CD4-positive, alpha-beta memory T cell (primary cell): ENCODE data around the gene TTC16. TPM values are rescaled to one million over a fixed set of nuclear protein-coding genes. Genes with fewer than 3 reads are reported as not detected.
A peak's percentile ranks its signal among the peaks of the same experiment; 100 is the strongest.

ENCODE experiments used
- CTCF ChIA-PET: fragments of 350-600 bp; sonication (Branson Sonifier 250); formaldehyde crosslinking; loops from one replicate; lab custom pipeline; 2021; ENCODE audit warnings: inconsistent platforms; ENCODE audit not compliant: partially characterized antibody; lab: Charles Lee
- POLR2A ChIA-PET: fragments of 350-600 bp; sonication (Branson Sonifier 250); formaldehyde crosslinking; loops from one replicate; lab custom pipeline; 2021; ENCODE audit not compliant: partially characterized antibody; lab: Charles Lee
- DNase-seq, 5 donors: peaks; one replicate each; pipeline versions ENCODE4 v3.0.0 to v3.0.0-alpha.2; 2020 to 2022; ENCODE audit warnings: mixed read lengths in 1 of 5
- H3K27ac ChIP-seq: one replicate; pipeline ENCODE4 v1.7.0; 2013; ENCODE audit warnings: low read depth, low read length
- H3K27me3 ChIP-seq: 2 replicates; pipeline ENCODE4 v1.7.0; 2013; ENCODE audit warnings: mild to moderate bottlenecking, low read length, moderate library complexity; ENCODE audit not compliant: insufficient read depth
- H3K36me3 ChIP-seq: 2 replicates; pipeline ENCODE4 v1.7.0; 2013; ENCODE audit warnings: mild to moderate bottlenecking, low read length, moderate library complexity; ENCODE audit not compliant: insufficient read depth
- H3K4me1 ChIP-seq: 2 replicates; pipeline ENCODE4 v1.7.0; 2013; ENCODE audit warnings: mild to moderate bottlenecking, low read length, moderate library complexity; ENCODE audit not compliant: insufficient read depth
- H3K4me3 ChIP-seq, 2 donors: one replicate each; pipeline ENCODE4 v1.7.0; 2013; ENCODE audit warnings: low read length in 2 of 2, mild to moderate bottlenecking in 1 of 2
- H3K9me3 ChIP-seq, 2 donors: one replicate each; pipeline ENCODE4 v1.7.0; 2013; ENCODE audit warnings: low read length in 2 of 2, control low read depth in 1 of 2; ENCODE audit not compliant: control insufficient read depth in 1 of 2
- H3K27ac Mint-ChIP-seq, 7 donors: one replicate each; pipeline ENCODE4 v1.8.0; 2020 to 2021; ENCODE audit warnings: mixed read lengths in 7 of 7, mild to moderate bottlenecking in 6 of 7, inconsistent platforms in 3 of 7, moderate library complexity in 3 of 7
- H3K27me3 Mint-ChIP-seq, 2 donors: one replicate each; pipeline ENCODE4 v1.8.0; 2020 to 2021; ENCODE audit warnings: mixed read lengths in 2 of 2
- H3K36me3 Mint-ChIP-seq, 2 donors: one replicate each; pipeline ENCODE4 v1.8.0; 2020 to 2021; ENCODE audit warnings: mixed read lengths in 2 of 2, inconsistent platforms in 1 of 2, mild to moderate bottlenecking in 1 of 2
- H3K4me1 Mint-ChIP-seq, 4 donors: one replicate each; pipeline ENCODE4 v1.8.0; 2020 to 2021; ENCODE audit warnings: mixed read lengths in 4 of 4, mild to moderate bottlenecking in 1 of 4
- H3K4me3 Mint-ChIP-seq, 8 donors: one replicate each; pipeline ENCODE4 v1.8.0; 2020 to 2021; ENCODE audit warnings: mixed read lengths in 8 of 8, mild to moderate bottlenecking in 7 of 8, moderate library complexity in 6 of 8, inconsistent platforms in 3 of 8
- H3K9me3 Mint-ChIP-seq, 8 donors: one replicate each; pipeline ENCODE4 v1.8.0; 2020 to 2021; ENCODE audit warnings: mixed read lengths in 8 of 8, mild to moderate bottlenecking in 5 of 8, inconsistent platforms in 3 of 8, moderate library complexity in 1 of 8
- intact Hi-C: fragments of 100-400 bp; cut with micrococcal nuclease; formaldehyde crosslinking; loops from one replicate; pipeline ENCODE4 v1.15.1; 2023
- polyA plus RNA-seq, 2 donors: library from polyadenylated mRNA; unstranded; fragments of 300-500 nt; fragmentation: Illumina TruSeq; gene quantifications; one replicate each; pipeline ENCODE4 v1.2.3, GENCODE V29; 2021
- total RNA-seq, 2 experiments: library from RNA; stranded (reverse); gene quantifications; one replicate each; pipeline ENCODE4 v1.2.3, GENCODE V29; 2021

The TTC16 gene
- total and polyA plus RNA-seq, 4 experiments from 2014 or later: 0.09 to 2.6 (median 2.1) TPM

DNA sequence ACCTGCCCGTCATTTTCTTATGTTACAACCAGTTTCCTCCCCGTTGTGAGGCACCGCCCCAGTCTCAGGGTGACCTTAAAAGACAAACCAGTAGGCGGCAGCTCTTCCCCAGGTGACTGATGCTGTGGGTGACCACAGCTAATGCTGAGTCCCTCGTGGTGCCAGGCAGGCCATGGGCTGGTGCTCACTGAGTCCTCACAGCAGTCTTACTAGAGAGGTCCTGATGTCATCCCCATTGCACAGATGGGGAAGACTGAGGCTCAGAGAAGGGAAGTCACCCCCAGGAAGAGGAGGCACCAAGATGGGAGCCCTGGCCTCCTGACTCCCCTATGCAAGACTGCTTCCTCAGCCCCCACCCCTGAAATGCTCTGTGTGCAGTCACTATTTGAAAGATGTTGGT lies 8.1 kb upstream of the TTC16 start:
- peaks cover 0 to 1% (median 0%) of the 10 kb centered on the region in 8 donors for H3K9me3 Mint-ChIP-seq
- intact Hi-C loops: loop anchor here (1.0 kb wide), 1 partner anchor 27 kb away; no protein-coding TSS in a partner anchor
- H3K4me3 Mint-ChIP-seq: no peak overlapping the region
- H3K4me3 ChIP-seq: no peak overlapping the region
- no peaks in the 10 kb centered on the region for H3K27me3 Mint-ChIP-seq
- peaks cover 22% of the 10 kb centered on the region for H3K4me1 ChIP-seq
- no peaks in the 10 kb centered on the region for H3K36me3 Mint-ChIP-seq
- peaks cover 12 to 30% (median 22%) of the 10 kb centered on the region in 4 donors for H3K4me1 Mint-ChIP-seq
- H3K27ac Mint-ChIP-seq: peak overlapping the region in 4 of 7 donors; percentile 21 to 74 (median 61)
- POLR2A ChIA-PET: interaction anchor here (1.0 to 1.7 kb wide), 2 partner anchors 8 to 27 kb away, joined by 3 to 7 read pairs; partner anchors contain the start of genes PTRH1, TOR2A and TTC16
- no peak overlapping the region for H3K27ac ChIP-seq
- CTCF ChIA-PET: interaction anchor here (1.0 to 1.7 kb wide), 6 partner anchors 8 to 214 kb away, joined by 3 to 6 read pairs (median 4); partner anchors contain the start of genes PTRH1, TOR2A and TTC16
- peak; percentile 42 to 60 (median 59) for DNase-seq
- H3K9me3 ChIP-seq: no peaks in the 10 kb centered on the region
- H3K27me3 ChIP-seq: no peaks in the 10 kb centered on the region
- no peaks in the 10 kb centered on the region for H3K36me3 ChIP-seq

GRCh38 chr9:127708952-127709587 lies 6.8 kb upstream of the TTC16 start:
- Histone ChIP-seq H3K36me3 (no peaks in the 10 kb centered on the region), H3K27me3 (no peaks in the 10 kb centered on the region), H3K4me1 (peaks cover 25% of the 10 kb centered on the region), H3K27ac (no peak overlapping the region), H3K9me3 (no peaks in the 10 kb centered on the region), H3K4me3 (no peak overlapping the region)
- Mint-ChIP-seq H3K4me1 (peaks cover 12 to 35% (median 22%) of the 10 kb centered on the region in 4 donors), H3K36me3 (no peaks in the 10 kb centered on the region), H3K27me3 (no peaks in the 10 kb centered on the region), H3K9me3 (peaks cover 0 to 1% (median 0%) of the 10 kb centered on the region in 8 donors), H3K27ac (no peak overlapping the region), H3K4me3 (no peak overlapping the region)
- intact Hi-C loops: no loop called here
- DNase-seq: no peak
- ChIA-PET POLR2A (interaction anchor here (1.7 kb wide), 1 partner anchor 26 kb away, joined by 7 read pairs; the partner anchor contains the start of gene TOR2A), CTCF (interaction anchor here (1.2 to 3.4 kb wide), 5 partner anchors 24 to 212 kb away, joined by 3 to 19 read pairs (median 5); partner anchors contain the start of gene TOR2A)

- Mint-ChIP-seq H3K27ac (peak overlapping the region in 2 of 7 donors; percentile 0 to 64), H3K27me3 (no peaks in the 10 kb centered on the region), H3K4me3 (peak overlapping the region in 1 of 8 donors; percentile 69), H3K4me1 (peaks cover 14 to 39% (median 25%) of the 10 kb centered on the region in 4 donors), H3K9me3 (peaks cover 0 to 1% (median 0%) of the 10 kb centered on the region in 8 donors), H3K36me3 (peaks cover 0 to under 1% of the 10 kb centered on the region in 2 donors)
- intact Hi-C loops: no loop called here
- ChIA-PET POLR2A (interaction anchor here (1.1 to 1.8 kb wide), 2 partner anchors 24 to 75 kb away, joined by 3 to 4 read pairs; partner anchors contain the start of gene CDK9), CTCF (interaction anchor here (1.2 to 3.4 kb wide), 3 partner anchors 24 to 160 kb away, joined by 3 to 19 read pairs (median 5); partner anchors contain the start of gene TOR2A)
- no peak overlapping the region for H3K27ac ChIP-seq
- no peak overlapping the region for H3K4me3 ChIP-seq
- no peaks in the 10 kb centered on the region for H3K27me3 ChIP-seq
- peaks cover 31% of the 10 kb centered on the region for H3K4me1 ChIP-seq
- no peak for DNase-seq
- no peaks in the 10 kb centered on the region for H3K36me3 ChIP-seq
- no peaks in the 10 kb centered on the region for H3K9me3 ChIP-seq
Measured at GRCh38 chr9:127710204-127710783, 5.6 kb upstream of the TTC16 start.

DNA sequence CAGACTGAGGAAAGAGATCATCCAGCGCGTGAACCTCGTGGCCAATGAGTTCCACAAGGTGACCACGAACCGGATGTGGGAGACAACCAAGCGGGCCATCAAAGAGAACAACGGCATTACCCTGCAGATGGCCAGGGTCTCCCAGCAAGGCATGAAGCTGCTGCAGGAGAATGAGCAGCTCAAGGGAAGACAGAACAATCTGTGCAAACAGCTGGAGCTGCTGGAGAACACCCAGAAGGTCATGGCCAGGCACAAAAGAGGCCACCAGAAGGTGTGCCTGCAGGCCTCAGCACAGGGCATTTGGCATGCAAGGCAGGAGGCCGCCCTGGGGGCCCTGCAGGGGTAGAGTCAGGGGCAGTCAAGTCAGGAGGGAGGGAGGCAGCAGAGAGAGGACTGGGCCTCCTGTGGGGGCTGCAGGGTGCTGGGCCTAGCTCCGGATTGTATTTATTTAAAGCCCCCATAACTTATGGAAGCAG lies 4.6 kb upstream of the TTC16 start:
- CTCF ChIA-PET: interaction anchor here (1.5 to 3.4 kb wide), 2 partner anchors 23 to 210 kb away, joined by 3 to 19 read pairs; partner anchors contain the start of gene TOR2A
- H3K4me1 ChIP-seq: peaks cover 36% of the 10 kb centered on the region
- H3K27ac Mint-ChIP-seq: peak overlapping the region in 4 of 7 donors; percentile 7 to 59 (median 50)
- H3K9me3 Mint-ChIP-seq: peaks cover 0 to 1% (median 0%) of the 10 kb centered on the region in 8 donors
- H3K27me3 ChIP-seq: no peaks in the 10 kb centered on the region
- no peak for DNase-seq
- peaks cover 0 to 6% of the 10 kb centered on the region in 2 donors for H3K36me3 Mint-ChIP-seq
- H3K4me3 ChIP-seq: no peak overlapping the region
- peaks cover 20 to 45% (median 32%) of the 10 kb centered on the region in 4 donors for H3K4me1 Mint-ChIP-seq
- H3K27me3 Mint-ChIP-seq: no peaks in the 10 kb centered on the region
- POLR2A ChIA-PET: interaction anchor here (1.8 kb wide), 1 partner anchor 74 kb away, joined by 4 read pairs; the partner anchor contains the start of gene CDK9
- peak overlapping the region in 4 of 8 donors; percentile 24 to 46 (median 44) for H3K4me3 Mint-ChIP-seq
- intact Hi-C loops: no loop called here
- H3K9me3 ChIP-seq: no peaks in the 10 kb centered on the region
- no peaks in the 10 kb centered on the region for H3K36me3 ChIP-seq
- no peak overlapping the region for H3K27ac ChIP-seq

- Histone ChIP-seq H3K27ac (no peak overlapping the region), H3K4me3 (no peak overlapping the region), H3K9me3 (no peaks in the 10 kb centered on the region), H3K36me3 (no peaks in the 10 kb centered on the region), H3K4me1 (peaks cover 39% of the 10 kb centered on the region), H3K27me3 (no peaks in the 10 kb centered on the region)
- peaks cover 19 to 44% (median 33%) of the 10 kb centered on the region in 4 donors for H3K4me1 Mint-ChIP-seq
- H3K9me3 Mint-ChIP-seq: peaks cover 0 to 1% (median 0%) of the 10 kb centered on the region in 8 donors
- ChIA-PET POLR2A (interaction anchor here (1.0 to 2.0 kb wide), 3 partner anchors 13 to 73 kb away, joined by 3 to 7 read pairs (median 4); partner anchors contain the start of genes CDK9 and TOR2A), CTCF (interaction anchor here (1.5 to 3.4 kb wide), 2 partner anchors 23 to 209 kb away, joined by 3 to 19 read pairs; partner anchors contain the start of gene TOR2A)
- H3K27me3 Mint-ChIP-seq: no peaks in the 10 kb centered on the region
- no peak for DNase-seq
- peak overlapping the region in 2 of 8 donors; percentile 29 to 49 for H3K4me3 Mint-ChIP-seq
- H3K36me3 Mint-ChIP-seq: peaks cover 0 to 6% of the 10 kb centered on the region in 2 donors
- H3K27ac Mint-ChIP-seq: peak overlapping the region in 1 of 7 donors; percentile 35
- intact Hi-C loops: no loop called here
Measured at GRCh38 chr9:127711831-127712274, 4.0 kb upstream of the TTC16 start.

DNA sequence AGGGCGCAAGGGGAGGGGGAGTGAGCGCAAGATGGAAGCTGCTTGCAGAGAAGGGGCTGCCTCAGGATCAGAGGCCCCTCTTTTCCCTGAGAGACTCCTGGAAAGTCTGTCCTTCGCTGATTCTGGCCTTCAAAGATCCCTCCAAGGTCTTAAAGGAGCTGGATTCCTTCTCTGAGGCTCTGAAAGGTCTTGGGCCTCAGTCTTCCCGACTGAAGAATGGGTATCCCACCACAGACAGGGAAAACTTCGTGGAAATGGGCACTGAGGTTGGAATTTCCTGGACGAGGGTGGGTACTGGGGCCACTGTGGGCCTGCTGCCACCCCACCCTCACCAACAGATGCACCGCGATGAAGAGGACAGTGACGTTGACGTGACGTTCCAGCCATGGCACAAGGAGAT lies 3.5 kb upstream of the TTC16 start:
- Mint-ChIP-seq H3K4me3 (peak overlapping the region in 3 of 8 donors; percentile 36 to 65 (median 61)), H3K27me3 (no peaks in the 10 kb centered on the region), H3K27ac (peak overlapping the region in 2 of 7 donors; percentile 35 to 47), H3K9me3 (no peaks in the 10 kb centered on the region), H3K36me3 (peaks cover 0 to 6% of the 10 kb centered on the region in 2 donors), H3K4me1 (peaks cover 19 to 40% (median 31%) of the 10 kb centered on the region in 4 donors)
- Histone ChIP-seq H3K4me1 (peaks cover 36% of the 10 kb centered on the region), H3K27me3 (no peaks in the 10 kb centered on the region), H3K4me3 (no peak overlapping the region), H3K9me3 (no peaks in the 10 kb centered on the region), H3K27ac (no peak overlapping the region), H3K36me3 (no peaks in the 10 kb centered on the region)
- intact Hi-C loops: no loop called here
- POLR2A ChIA-PET: interaction anchor here (1.0 to 2.0 kb wide), 3 partner anchors 13 to 73 kb away, joined by 3 to 7 read pairs (median 4); partner anchors contain the start of genes CDK9 and TOR2A
- CTCF ChIA-PET: interaction anchor here (1.5 to 3.4 kb wide), 2 partner anchors 22 to 209 kb away, joined by 3 to 19 read pairs; partner anchors contain the start of gene TOR2A
- DNase-seq: no peak
